GM12878 (cell line): ENCODE data around the gene ESR2. TPM values are rescaled to one million over a fixed set of nuclear protein-coding genes. Genes with fewer than 3 reads are reported as not detected.
A peak's percentile ranks its signal among the peaks of the same experiment; 100 is the strongest.

Source experiments
- ATAC-seq: fragments of 200-7000 bp; cut with Tn5 transposase; 3 replicates; pipeline ENCODE4 v1.9.1; 2020; ENCODE audit warnings: mild to moderate bottlenecking, moderate library complexity
- BruUV-seq: library from RNA; stranded (reverse); fragments of 400-500 nt; replicated peaks from 2 replicates; lab custom pipeline; 2021; lab: Mats Ljungman, UMichigan
- CTCF ChIA-PET: fragments of 300-600 bp; sonication (Branson Sonifier 250); formaldehyde crosslinking; extraction: SDS; loops from one replicate; lab custom pipeline; 2021; ENCODE audit warnings: inconsistent platforms; lab: Yijun Ruan, JAX
- POLR2A ChIA-PET: fragments of 350-600 bp; formaldehyde crosslinking; extraction: SDS; loops from one replicate; lab custom pipeline; 2021; ENCODE audit warnings: inconsistent platforms; lab: Charles Lee
- RAD21 ChIA-PET: fragments of 300-600 bp; sonication (Branson Sonifier 250); formaldehyde crosslinking; loops from one replicate; lab custom pipeline; 2023; ENCODE audit warnings: antibody characterized with exemption; ENCODE audit not compliant: unreplicated experiment; lab: Charles Lee
- SMC1A ChIA-PET: fragments of 300-600 bp; sonication (Branson Sonifier 250); formaldehyde crosslinking; loops from one replicate; lab custom pipeline; 2023; ENCODE audit not compliant: unreplicated experiment, uncharacterized antibody; lab: Charles Lee
- DNase-seq: peaks from one replicate; pipeline ENCODE4 v3.0.0-alpha.2; 2011; ENCODE audit warnings: low read depth, low spot score
- FAIRE-seq: peaks from 3 replicates; lab custom pipeline; 2011; peaks lifted over from hg19 to GRCh38; lab: Jason Lieb, UNC
- H2AFZ ChIP-seq: 2 replicates; pipeline ENCODE4 v1.6.0; 2011; ENCODE audit warnings: low read depth, low read length, control low read depth; ENCODE audit not compliant: control insufficient read depth
- H3K27ac ChIP-seq: 2 replicates; pipeline ENCODE4 v1.5.1; 2011; ENCODE audit warnings: control low read depth; ENCODE audit not compliant: control insufficient read depth, insufficient read depth
- H3K27me3 ChIP-seq, 2 experiments: replicated peaks in 1 of 2; 2 replicates each; pipeline versions ENCODE4 v1.6.0 to v1.6.1; 2011; ENCODE audit warnings: low read length in 1 of 2; ENCODE audit not compliant: control insufficient read depth in 2 of 2, insufficient read depth in 2 of 2
- H3K36me3 ChIP-seq, 2 experiments: 2 replicates each; pipeline ENCODE4 v1.5.1; 2011; ENCODE audit warnings: low read length in 1 of 2; ENCODE audit not compliant: control insufficient read depth in 2 of 2, insufficient read depth in 2 of 2
- H3K4me1 ChIP-seq: 2 replicates; pipeline ENCODE4 v1.6.1; 2011; ENCODE audit warnings: mild to moderate bottlenecking, low read length, moderate library complexity, mixed read lengths; ENCODE audit not compliant: control insufficient read depth, insufficient read depth
- H3K4me2 ChIP-seq: 2 replicates; pipeline ENCODE4 v1.6.0; 2011; ENCODE audit warnings: control low read depth; ENCODE audit not compliant: control insufficient read depth, insufficient read depth
- H3K4me3 ChIP-seq: fragments of 200-600 bp; sonication (generic); 2 replicates; pipeline ENCODE4 v1.5.1; 2016
- H3K79me2 ChIP-seq: 2 replicates; pipeline ENCODE4 v1.6.0; 2011; ENCODE audit warnings: low read length; ENCODE audit not compliant: control insufficient read depth, insufficient read depth
- H3K9ac ChIP-seq: 2 replicates; pipeline ENCODE4 v1.8.0; 2011; ENCODE audit warnings: low read length, control low read depth, mixed read lengths; ENCODE audit not compliant: control insufficient read depth, insufficient read depth
- H3K9me3 ChIP-seq: replicated peaks from 3 replicates; pipeline ENCODE4 v1.5.1; 2011; ENCODE audit warnings: mild to moderate bottlenecking, low read length; ENCODE audit not compliant: control insufficient read depth, insufficient read depth
- H4K20me1 ChIP-seq: 2 replicates; pipeline ENCODE4 v1.6.0; 2011; ENCODE audit not compliant: control insufficient read depth, insufficient read depth
- BCL11A ChIP-seq: IDR thresholded peaks from 2 replicates; pipeline ENCODE4 v1.6.1; 2011; ENCODE audit warnings: low read depth, low read length
- CBX3 ChIP-seq: fragments of 200-600 bp; sonication (generic); IDR thresholded peaks from 2 replicates; pipeline ENCODE4 v1.6.1; 2016; ENCODE audit warnings: low read depth, borderline replicate concordance
- CBX5 ChIP-seq: sonication (generic); IDR thresholded peaks from 2 replicates; pipeline ENCODE4 v1.6.1; 2016; ENCODE audit warnings: low read depth, moderate library complexity, mild to moderate bottlenecking, inconsistent platforms
- CHD2 ChIP-seq: IDR thresholded peaks from 2 replicates; pipeline ENCODE4 v1.6.1; 2011; ENCODE audit warnings: low read depth, low read length, improper control_type of control experiment, borderline replicate concordance
- EZH2 ChIP-seq: IDR thresholded peaks from 2 replicates; pipeline ENCODE4 v1.6.1; 2012; ENCODE audit warnings: low read depth, mild to moderate bottlenecking, control low read depth, inconsistent platforms, low read length, borderline replicate concordance; ENCODE audit not compliant: control insufficient read depth
- GABPA ChIP-seq: IDR thresholded peaks from 2 replicates; pipeline ENCODE4 v1.6.1; 2014; ENCODE audit warnings: antibody characterized with exemption, low read depth, mild to moderate bottlenecking, inconsistent platforms
- MTA2 ChIP-seq: fragments of 450-650 bp; IDR thresholded peaks from 2 replicates; pipeline ENCODE4 v1.6.1; 2016; ENCODE audit warnings: low read depth, mild to moderate bottlenecking, moderate library complexity
- MTA3 ChIP-seq: IDR thresholded peaks from 2 replicates; pipeline ENCODE4 v1.6.1; 2012; ENCODE audit warnings: low read length, inconsistent platforms, borderline replicate concordance
- NBN ChIP-seq: fragments of 450-650 bp; IDR thresholded peaks from 2 replicates; pipeline ENCODE4 v1.6.1; 2016
- NFXL1 ChIP-seq: fragments of 450-650 bp; IDR thresholded peaks from 2 replicates; pipeline ENCODE4 v1.6.1; 2017; ENCODE audit warnings: antibody characterized with exemption, mild to moderate bottlenecking, borderline replicate concordance
- NFYB ChIP-seq: IDR thresholded peaks from 2 replicates; pipeline ENCODE4 v1.6.1; 2011; ENCODE audit warnings: low read depth, mild to moderate bottlenecking, low read length, improper control_type of control experiment, moderate library complexity; ENCODE audit not compliant: insufficient read depth
- NR2C2 ChIP-seq: IDR thresholded peaks from 2 replicates; pipeline ENCODE4 v1.6.1; 2011; ENCODE audit warnings: borderline replicate concordance, low read depth; ENCODE audit not compliant: control insufficient read depth, insufficient read length
- PAX5 ChIP-seq: IDR thresholded peaks from 2 replicates; pipeline ENCODE4 v1.6.1; 2011; ENCODE audit warnings: low read depth, low read length, borderline replicate concordance
- RAD21 ChIP-seq: IDR thresholded peaks from 2 replicates; pipeline ENCODE4 v1.6.1; 2011; ENCODE audit warnings: mild to moderate bottlenecking, low read depth, low read length, moderate library complexity; ENCODE audit not compliant: insufficient read depth
- RAD51 ChIP-seq: fragments of 450-650 bp; IDR thresholded peaks from 2 replicates; pipeline ENCODE4 v1.6.1; 2016; ENCODE audit warnings: moderate library complexity, mild to moderate bottlenecking, inconsistent platforms
- RBBP5 ChIP-seq: fragments of 200-600 bp; sonication (generic); conservative IDR thresholded peaks from 2 replicates; pipeline ENCODE4 v1.6.1; 2016
- RCOR1 ChIP-seq: conservative IDR thresholded peaks from 2 replicates; pipeline ENCODE4 v1.6.1; 2012; ENCODE audit warnings: low read depth, low read length, improper control_type of control experiment
- RELA ChIP-seq: fragments of 450-650 bp; IDR thresholded peaks from 2 replicates; pipeline ENCODE4 v1.8.0; 2014; ENCODE audit warnings: borderline replicate concordance; ENCODE audit not compliant: partially characterized antibody
- RUNX3 ChIP-seq: IDR thresholded peaks from 2 replicates; pipeline ENCODE4 v1.6.1; 2012; ENCODE audit warnings: low read length, inconsistent platforms
- SMARCA5 ChIP-seq: fragments of 450-650 bp; IDR thresholded peaks from 2 replicates; pipeline ENCODE4 v1.6.1; 2017; ENCODE audit warnings: mild to moderate bottlenecking
- SPI1 ChIP-seq: IDR thresholded peaks from 2 replicates; pipeline ENCODE4 v1.6.1; 2011; ENCODE audit warnings: low read depth, mild to moderate bottlenecking, low read length, moderate library complexity, borderline replicate concordance; ENCODE audit not compliant: insufficient read depth
- SUPT20H ChIP-seq: IDR thresholded peaks from 2 replicates; pipeline ENCODE4 v1.6.1; 2011; ENCODE audit warnings: low read depth, mild to moderate bottlenecking, low read length, moderate library complexity, borderline replicate concordance; ENCODE audit not compliant: control insufficient read depth
- TCF3 ChIP-seq: IDR thresholded peaks from 2 replicates; pipeline ENCODE4 v1.6.1; 2012; ENCODE audit warnings: low read depth, mild to moderate bottlenecking, low read length, borderline replicate concordance; ENCODE audit not compliant: insufficient read depth
- WGBS: methylation state at CpG from one replicate; pipeline ENCODE4 v1.1.6; 2016; ENCODE audit warnings: low lambda C conversion rate; ENCODE audit not compliant: insufficient replicate concordance, insufficient coverage; ENCODE audit errors: missing lambda C conversion rate; 5-methylcytosine and 5-hydroxymethylcytosine counted together
- in situ Hi-C: fragments of 300-500 bp; cut with MboI; formaldehyde crosslinking; loops from 9 replicates; pipeline ENCODE4 v1.14.3; 2018; ENCODE audit warnings: mixed read lengths
- intact Hi-C: fragments of 100-400 bp; cut with micrococcal nuclease; formaldehyde crosslinking; loops from one replicate; pipeline ENCODE4 v1.14.2; 2022; ENCODE audit not compliant: unreplicated experiment
- polyA plus RNA-seq, 11 experiments: library from polyadenylated mRNA; depleted of rRNA in 4 of 11; unstranded in 6 of 11; stranded (reverse) in 5 of 11; fragments of >200 nt; fragmentation: Nextera tagmentation in 4 of 11; fragmentation: Illumina TruSeq in 1 of 11; extraction: Ambion mirVana in 4 of 11; extraction: Trizol in 1 of 11; gene quantifications; 1 replicate in 1 of 11; 2 replicates in 10 of 11; pipeline versions ENCODE4 v1.2.1 to v1.2.3, GENCODE V29; 2011 to 2016; ENCODE audit warnings: inconsistent platforms in 2 of 11, missing spikeins in 2 of 11, low read depth in 1 of 11
- total RNA-seq, 4 experiments: library from RNA; depleted of rRNA in 3 of 4; stranded (reverse); fragments of >200 nt in 3 of 4; fragmentation: Illumina TruSeq in 1 of 4; extraction: Trizol in 1 of 4; gene quantifications; 2 replicates each; pipeline versions ENCODE4 v1.2.1 to v1.2.3, GENCODE V29; 2013 to 2021
- TF ChIP-seq, protein P1 (sequence below): IDR thresholded peaks from 2 replicates; pipeline ENCODE4 v1.6.1; 2012; ENCODE audit warnings: low read depth, low read length, improper control_type of control experiment

The ESR2 gene
- total and polyA plus RNA-seq, 10 of the 15 experiments (the other 5 are each of a cell fraction or from before 2014, with no cell fraction given), result 0.29 to 2.6 (median 0.81) TPM

DNA sequence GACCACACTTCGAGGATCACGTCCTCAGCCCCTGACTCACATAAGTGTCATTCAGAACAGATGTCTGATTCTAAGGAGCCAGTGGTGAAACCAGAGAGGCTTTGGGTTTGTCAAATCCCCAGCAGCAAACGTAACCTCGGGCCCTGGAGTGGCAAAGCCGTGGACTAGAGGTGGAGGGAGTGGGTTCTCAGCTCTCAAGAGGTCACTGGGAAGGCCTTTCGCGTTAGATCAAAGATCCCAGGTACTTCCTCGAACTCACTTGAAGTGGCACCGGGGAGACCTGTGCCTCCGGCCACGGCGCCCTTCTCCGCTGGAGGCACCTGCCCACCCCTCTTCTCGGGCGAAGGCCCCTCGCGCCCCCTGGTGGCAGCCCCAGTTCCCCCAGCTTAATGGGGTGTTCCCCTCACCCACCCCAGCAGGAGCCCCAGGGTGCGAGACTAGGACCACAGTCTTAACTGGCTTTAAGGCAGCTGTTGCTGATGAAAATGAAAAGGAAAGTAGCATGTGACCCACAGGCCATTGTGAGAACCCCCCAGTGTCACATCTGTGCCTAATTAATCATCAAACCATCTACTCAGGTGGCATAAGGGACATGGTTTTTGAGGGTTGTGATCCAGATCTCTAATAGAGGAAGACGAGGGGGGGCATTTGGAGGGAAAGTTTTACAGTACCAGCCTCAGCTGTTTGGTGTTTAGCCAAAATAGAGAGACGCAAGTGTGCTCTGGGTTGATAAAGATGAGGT is 672 bp upstream of the ESR2 start:
- intact Hi-C loops, result loop anchor here (1.0 to 10.0 kb wide), 7 partner anchors 60 to 496 kb away; no protein-coding TSS in a partner anchor
- ChIA-PET POLR2A (interaction anchor here (2.0 kb wide), 1 partner anchor 59 kb away, joined by 8 read pairs; no protein-coding TSS in a partner anchor), CTCF (interaction anchor here (0.6 to 6.3 kb wide), 47 partner anchors 9 to 653 kb away, joined by 3 to 93 read pairs (median 4); partner anchors contain the start of gene SYNE2), SMC1A (interaction anchor here (0.7 to 6.3 kb wide), 27 partner anchors 10 to 906 kb away, joined by 3 to 55 read pairs (median 5); partner anchors contain the start of gene SYNE2), RAD21 (interaction anchor here (0.6 to 3.8 kb wide), 26 partner anchors 9 to 653 kb away, joined by 3 to 36 read pairs (median 4); partner anchors contain the start of gene WDR89)
- Histone ChIP-seq H3K9ac (peak overlapping the region; percentile 64), H4K20me1 (no peaks in the 10 kb centered on the region), H3K27ac (no peak overlapping the region; the same call in 1 of the 2 replicates), H2AFZ (peak overlapping the region; percentile 98), H3K4me1 (peaks cover 16% of the 10 kb centered on the region), H3K4me3 (peak overlapping the region; percentile 59), H3K36me3 (no peaks in the 10 kb centered on the region), H3K79me2 (no peaks in the 10 kb centered on the region), H3K27me3 (no peaks in the 10 kb centered on the region; a peak in 1 of 4 replicates), H3K9me3 (no peaks in the 10 kb centered on the region), H3K4me2 (peak overlapping the region; percentile 100)
- FAIRE-seq (no peak), ATAC-seq (peak; percentile 96), DNase-seq (peak; percentile 50)
- no TSS peak for BruUV-seq
- 5% methylated on average over 20 of the region's 20 CpGs for WGBS
- in situ Hi-C loops, result no loop called here
- no peak for TF ChIP-seq CBX3
- no peak for TF ChIP-seq SPI1
- peak; percentile 60; the same call in 1 of the 2 replicates for TF ChIP-seq SMARCA5
- TF ChIP-seq RCOR1, result no peak
- no peak for TF ChIP-seq NR2C2
- no peak for TF ChIP-seq PAX5
- TF ChIP-seq RELA, result no peak
- TF ChIP-seq MTA3, result no peak
- 0 out of 2 replicates have a peak, but pooled peaks have one; percentile 10 for TF ChIP-seq TCF3
- TF ChIP-seq CHD2, result peak; percentile 70; the same call in 1 of the 2 replicates
- no peak for TF ChIP-seq GABPA
- TF ChIP-seq EZH2, result no peak
- TF ChIP-seq NBN, result peak; percentile 56; the same call in 1 of the 2 replicates
- no peak for TF ChIP-seq RUNX3
- no peak for TF ChIP-seq NFXL1
- TF ChIP-seq, protein P1, sequence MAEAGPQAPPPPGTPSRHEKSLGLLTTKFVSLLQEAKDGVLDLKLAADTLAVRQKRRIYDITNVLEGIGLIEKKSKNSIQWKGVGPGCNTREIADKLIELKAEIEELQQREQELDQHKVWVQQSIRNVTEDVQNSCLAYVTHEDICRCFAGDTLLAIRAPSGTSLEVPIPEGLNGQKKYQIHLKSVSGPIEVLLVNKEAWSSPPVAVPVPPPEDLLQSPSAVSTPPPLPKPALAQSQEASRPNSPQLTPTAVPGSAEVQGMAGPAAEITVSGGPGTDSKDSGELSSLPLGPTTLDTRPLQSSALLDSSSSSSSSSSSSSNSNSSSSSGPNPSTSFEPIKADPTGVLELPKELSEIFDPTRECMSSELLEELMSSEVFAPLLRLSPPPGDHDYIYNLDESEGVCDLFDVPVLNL, result no peak
- TF ChIP-seq SUPT20H, result no peak
- no peak for TF ChIP-seq MTA2
- no peak for TF ChIP-seq NFYB
- peak; percentile 92 for TF ChIP-seq RAD21
- no peak for TF ChIP-seq RAD51
- TF ChIP-seq BCL11A, result no peak
- no peak for TF ChIP-seq RBBP5
- TF ChIP-seq CBX5, result peak; percentile 64; the same call in 1 of the 2 replicates
